SU-DHL-6 (cell line): ENCODE results near the gene TNFRSF21.

Experiments
- H2AFZ ChIP-seq: fragments of 200-600 bp; sonication (generic); 2 replicates; pipeline ENCODE4 v1.6.1; 2014; ENCODE audit warnings: low read depth, mild to moderate bottlenecking, moderate library complexity, mixed read lengths, antibody characterized with exemption, low read length; ENCODE audit not compliant: severe bottlenecking
- H3F3A ChIP-seq: fragments of 200-600 bp; shearing (Covaris generic); 2 replicates; pipeline ENCODE4 v1.6.0; 2016; ENCODE audit warnings: antibody characterized with exemption, mild to moderate bottlenecking; ENCODE audit not compliant: insufficient read depth
- H3K27ac ChIP-seq: fragments of 200-600 bp; sonication (generic); 2 replicates; pipeline ENCODE4 v1.5.1; 2016; ENCODE audit warnings: low read depth, mild to moderate bottlenecking, low read length, moderate library complexity, mixed read lengths
- H3K27me3 ChIP-seq: fragments of 200-600 bp; sonication (generic), shearing (Covaris generic); 2 replicates; pipeline ENCODE4 v1.6.0; 2014; ENCODE audit warnings: mild to moderate bottlenecking, low read length
- H3K36me3 ChIP-seq: fragments of 200-600 bp; sonication (generic); 2 replicates; pipeline ENCODE4 v1.6.1; 2014; ENCODE audit warnings: mild to moderate bottlenecking, low read length, mixed read lengths
- H3K4me2 ChIP-seq: fragments of 300-600, 200-600 bp; shearing (Covaris generic), sonication (generic); 2 replicates; pipeline ENCODE4 v1.6.0; 2014; ENCODE audit warnings: low read length, low read depth, mild to moderate bottlenecking; ENCODE audit not compliant: poor library complexity, severe bottlenecking
- H3K4me3 ChIP-seq: fragments of 200-600 bp; sonication (generic); 2 replicates; pipeline ENCODE4 v1.5.1; 2014; ENCODE audit warnings: antibody characterized with exemption, low read length, mild to moderate bottlenecking, mixed read lengths; ENCODE audit not compliant: insufficient read depth, poor library complexity, severe bottlenecking
- H3K79me2 ChIP-seq: fragments of 200-600 bp; sonication (generic); 2 replicates; pipeline ENCODE4 v1.6.1; 2014; ENCODE audit warnings: mild to moderate bottlenecking, low read length, moderate library complexity; ENCODE audit not compliant: insufficient read depth
- H3K9ac ChIP-seq: fragments of 200-600 bp; sonication (generic); 2 replicates; pipeline ENCODE4 v1.7.0; 2014; ENCODE audit warnings: mild to moderate bottlenecking, low read length
- H3K9me2 ChIP-seq: fragments of 200-600 bp; sonication (generic); replicated peaks from 2 replicates; pipeline ENCODE4 v1.6.1; 2014; ENCODE audit warnings: low read length; ENCODE audit not compliant: insufficient read depth
- H3K9me3 ChIP-seq: fragments of 200-600 bp; sonication (generic); 2 replicates; pipeline ENCODE4 v1.6.1; 2014; ENCODE audit warnings: low read length, mixed read lengths; ENCODE audit not compliant: insufficient read depth
- H4K20me1 ChIP-seq: fragments of 200-600 bp; sonication (generic); 2 replicates; pipeline ENCODE4 v1.6.1; 2014; ENCODE audit warnings: low read depth, mild to moderate bottlenecking, antibody characterized with exemption, low read length, moderate library complexity, mixed read lengths
- CTCF ChIP-seq: fragments of 200-600 bp; sonication (generic); IDR thresholded peaks from one replicate; pipeline ENCODE4 v1.5.1; 2017; ENCODE audit warnings: antibody characterized with exemption, mild to moderate bottlenecking, low read length, moderate library complexity; ENCODE audit not compliant: insufficient read depth, poor library complexity, severe bottlenecking
- EZH2phosphoT487 ChIP-seq: fragments of 200-600 bp; sonication (generic), shearing (Covaris generic); conservative IDR thresholded peaks from 2 replicates; pipeline ENCODE4 v1.6.1; 2018; ENCODE audit warnings: mild to moderate bottlenecking, antibody characterized with exemption, low read length, moderate library complexity, mixed read lengths

Gene TNFRSF21

DNA sequence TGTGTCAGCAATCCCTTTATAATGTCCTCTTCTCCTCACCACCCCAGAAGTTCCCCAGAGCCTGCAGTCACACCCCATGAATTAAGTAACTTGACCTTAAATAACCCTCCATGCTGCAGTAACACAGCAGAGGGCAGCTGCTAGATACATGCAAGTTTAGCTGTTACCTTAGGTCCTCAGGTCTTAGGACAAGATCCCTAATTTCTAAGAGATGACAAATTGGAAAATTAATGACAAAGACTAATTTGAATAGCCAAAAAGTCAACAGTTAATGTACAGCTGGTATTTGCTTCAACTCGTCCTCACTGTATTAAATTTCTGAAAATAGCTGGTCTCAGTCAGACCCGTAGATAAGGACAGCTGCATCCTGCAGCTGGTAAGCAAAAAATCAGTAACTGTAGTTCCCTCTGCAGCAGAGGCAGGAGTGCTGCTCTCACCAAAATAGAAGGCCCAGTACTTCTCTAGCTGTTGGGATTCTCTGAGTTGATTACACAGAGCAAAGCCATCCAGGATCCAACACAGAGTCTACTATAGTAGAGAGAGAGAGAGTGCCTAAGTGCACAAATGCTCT is 62.4 kb downstream of the TNFRSF21 start:
- Histone ChIP-seq H3K9me3 (no peaks in the 10 kb centered on the region), H3K4me3 (no peak overlapping the region), H3F3A (no peaks in the 10 kb centered on the region), H3K4me2 (no peak overlapping the region), H3K9ac (no peak overlapping the region), H3K27ac (no peak overlapping the region), H4K20me1 (no peaks in the 10 kb centered on the region), H3K9me2 (no peaks in the 10 kb centered on the region), H2AFZ (no peak overlapping the region), H3K27me3 (no peaks in the 10 kb centered on the region), H3K79me2 (no peaks in the 10 kb centered on the region), H3K36me3 (no peaks in the 10 kb centered on the region)
- TF ChIP-seq EZH2phosphoT487 (no peak), CTCF (no peak)

DNA sequence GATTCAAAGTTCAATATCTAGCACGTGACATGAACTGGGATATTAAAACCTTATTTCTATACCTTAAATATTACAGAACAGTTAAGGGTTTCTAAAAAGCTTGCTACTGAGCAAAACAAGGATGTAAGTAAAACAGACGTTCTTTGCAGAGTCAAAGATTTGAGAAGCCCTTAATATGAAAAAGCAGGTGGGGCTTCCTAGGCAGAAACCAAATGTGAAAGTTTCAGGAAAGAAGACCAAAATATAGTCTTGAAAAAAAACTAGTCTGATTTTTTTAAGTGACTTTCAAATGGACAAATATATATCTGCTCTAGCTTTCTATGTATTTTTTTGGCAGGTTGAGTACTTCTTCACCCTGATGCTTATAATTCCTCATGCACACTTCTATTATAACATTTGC is 63.2 kb downstream of the TNFRSF21 start:
- Histone ChIP-seq H3K27me3 (no peaks in the 10 kb centered on the region), H3K4me3 (no peak overlapping the region), H3F3A (no peaks in the 10 kb centered on the region), H4K20me1 (no peaks in the 10 kb centered on the region), H3K79me2 (no peaks in the 10 kb centered on the region), H3K27ac (no peak overlapping the region), H2AFZ (no peak overlapping the region), H3K9me2 (no peaks in the 10 kb centered on the region), H3K4me2 (no peak overlapping the region), H3K9ac (no peak overlapping the region), H3K9me3 (no peaks in the 10 kb centered on the region), H3K36me3 (no peaks in the 10 kb centered on the region)
- TF ChIP-seq EZH2phosphoT487 = no peak
- TF ChIP-seq CTCF = no peak

DNA sequence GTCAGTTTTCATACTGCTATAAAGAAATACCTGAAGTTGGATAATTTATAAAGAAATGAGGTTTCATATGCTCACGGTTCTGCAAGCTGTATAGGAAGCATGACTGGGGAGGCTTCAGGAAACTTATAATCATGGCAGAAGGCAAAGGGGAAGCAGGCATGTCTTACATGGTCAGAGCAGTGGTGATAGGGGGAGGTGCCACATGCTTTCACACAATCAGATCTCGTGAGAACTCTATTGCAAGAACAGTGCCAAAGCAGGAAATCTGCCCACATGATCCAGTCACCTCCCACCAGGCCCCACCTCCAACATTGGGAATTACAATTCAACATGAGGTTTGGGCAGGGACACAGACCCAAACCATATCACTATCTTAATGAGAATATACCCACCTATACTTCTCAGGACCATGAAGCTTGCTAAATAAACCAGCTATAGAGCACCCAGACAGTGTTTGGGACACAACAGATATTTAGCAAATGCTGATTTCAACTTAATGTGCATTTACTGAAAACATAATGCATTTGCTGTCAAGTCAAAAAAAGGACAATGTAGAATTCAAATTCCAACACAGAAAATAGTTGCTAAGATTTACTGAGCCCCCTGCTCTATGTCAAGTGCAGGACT is 63.8 kb downstream of the TNFRSF21 start:
- Histone ChIP-seq H4K20me1 (no peaks in the 10 kb centered on the region), H3K9me3 (no peaks in the 10 kb centered on the region), H3K27me3 (no peaks in the 10 kb centered on the region), H3K79me2 (no peaks in the 10 kb centered on the region), H3K9me2 (no peaks in the 10 kb centered on the region), H3K36me3 (no peaks in the 10 kb centered on the region), H3K9ac (no peak overlapping the region), H3K4me2 (no peak overlapping the region), H3K27ac (no peak overlapping the region), H3K4me3 (no peak overlapping the region), H2AFZ (no peak overlapping the region), H3F3A (no peaks in the 10 kb centered on the region)
- TF ChIP-seq CTCF = no peak
- TF ChIP-seq EZH2phosphoT487 = no peak
